IMR-90 (cell line): ENCODE data around the gene SRPK2. TPM values are rescaled to one million over a fixed set of nuclear protein-coding genes. Genes with fewer than 3 reads are reported as not detected.

Experiments used
- ATAC-seq: fragments of 200-7000 bp; cut with Tn5 transposase; 2 replicates; pipeline ENCODE4 v1.9.1; 2020; ENCODE audit warnings: low read depth, mild to moderate bottlenecking, moderate library complexity
- BruUV-seq: library from RNA; stranded (reverse); fragments of 400-500 nt; replicated peaks from 2 replicates; lab custom pipeline; 2021; lab: Mats Ljungman, UMichigan
- CTCF ChIA-PET: fragments of 300-600 bp; formaldehyde crosslinking; extraction: SDS; loops from one replicate; lab custom pipeline; 2021; ENCODE audit warnings: antibody characterized with exemption; lab: Yijun Ruan, JAX
- POLR2A ChIA-PET: fragments of 300-600 bp; sonication (Branson Sonifier 250); formaldehyde crosslinking; loops from one replicate; lab custom pipeline; 2022; ENCODE audit warnings: antibody characterized with exemption; ENCODE audit not compliant: unreplicated experiment; lab: Charles Lee
- DNase-seq: peaks from one replicate; pipeline ENCODE4 v3.0.0; 2013
- H2AFZ ChIP-seq: replicated peaks from 2 replicates; pipeline ENCODE3; 2013; ENCODE audit warnings: low read length, mild to moderate bottlenecking; ENCODE audit not compliant: poor library complexity
- H2AK5ac ChIP-seq: 2 replicates; pipeline ENCODE4 v1.6.1; 2013; ENCODE audit warnings: low read depth, low read length, inconsistent platforms
- H2AK9ac ChIP-seq: replicated peaks from 2 replicates; pipeline ENCODE3; 2013; ENCODE audit warnings: mild to moderate bottlenecking, low read depth, low read length, moderate library complexity; ENCODE audit not compliant: poor library complexity
- H2BK120ac ChIP-seq: 2 replicates; pipeline ENCODE4 v1.6.1; 2013; ENCODE audit warnings: low read depth, low read length, inconsistent platforms
- H2BK15ac ChIP-seq: 3 replicates; pipeline ENCODE4 v1.6.1; 2013; ENCODE audit warnings: low read depth, low read length, inconsistent platforms
- H2BK20ac ChIP-seq: 2 replicates; pipeline ENCODE4 v1.6.1; 2013; ENCODE audit warnings: low read depth, mild to moderate bottlenecking, inconsistent platforms, low read length, moderate library complexity
- H2BK5ac ChIP-seq: 2 replicates; pipeline ENCODE4 v1.6.1; 2013; ENCODE audit warnings: mild to moderate bottlenecking, low read depth, low read length, inconsistent platforms; ENCODE audit not compliant: poor library complexity, severe bottlenecking
- H3K14ac ChIP-seq: replicated peaks from 2 replicates; pipeline ENCODE4 v1.6.1; 2013; ENCODE audit warnings: low read depth, low read length, inconsistent platforms
- H3K18ac ChIP-seq: 2 replicates; pipeline ENCODE4 v1.6.1; 2013; ENCODE audit warnings: low read depth, low read length, control low read depth
- H3K23ac ChIP-seq: 2 replicates; pipeline ENCODE4 v1.6.1; 2013; ENCODE audit warnings: low read depth, low read length, inconsistent platforms
- H3K27ac ChIP-seq: 2 replicates; pipeline ENCODE4 v1.5.1; 2013; ENCODE audit warnings: mild to moderate bottlenecking, control low read depth, low read length; ENCODE audit not compliant: insufficient read depth
- H3K27me3 ChIP-seq: 2 replicates; pipeline ENCODE4 v1.6.1; 2013; ENCODE audit warnings: low read length; ENCODE audit not compliant: control insufficient read depth, insufficient read depth
- H3K36me3 ChIP-seq: 2 replicates; pipeline ENCODE4 v1.6.1; 2013; ENCODE audit warnings: low read length, mixed read lengths; ENCODE audit not compliant: control insufficient read depth, insufficient read depth
- H3K4ac ChIP-seq: 2 replicates; pipeline ENCODE4 v1.6.1; 2013; ENCODE audit warnings: low read depth, low read length, inconsistent platforms
- H3K4me1 ChIP-seq: 2 replicates; pipeline ENCODE4 v1.6.1; 2013; ENCODE audit warnings: low read length, mixed read lengths; ENCODE audit not compliant: control insufficient read depth, insufficient read depth
- H3K4me2 ChIP-seq: 2 replicates; pipeline ENCODE4 v1.6.1; 2013; ENCODE audit warnings: low read depth, mild to moderate bottlenecking, control low read depth, low read length, moderate library complexity
- H3K4me3 ChIP-seq: 2 replicates; pipeline ENCODE4 v1.5.1; 2013; ENCODE audit warnings: low read depth, mild to moderate bottlenecking, control low read depth, low read length, moderate library complexity; ENCODE audit not compliant: insufficient read depth
- H3K56ac ChIP-seq: 2 replicates; pipeline ENCODE4 v1.6.1; 2013; ENCODE audit warnings: low read length, inconsistent platforms; ENCODE audit not compliant: insufficient read depth; ENCODE audit errors: extremely low read depth
- H3K79me1 ChIP-seq, 2 experiments: 2 replicates each; pipeline ENCODE4 v1.6.1; 2013; ENCODE audit warnings: low read length in 2 of 2, inconsistent platforms in 1 of 2, low read depth in 1 of 2
- H3K9ac ChIP-seq: 2 replicates; pipeline ENCODE4 v1.6.1; 2013; ENCODE audit warnings: low read depth, low read length, control low read depth
- H3K9me1 ChIP-seq: 2 replicates; pipeline ENCODE4 v1.6.1; 2013; ENCODE audit warnings: low read length, inconsistent platforms; ENCODE audit not compliant: insufficient read depth
- H3K9me3 ChIP-seq: 2 replicates; pipeline ENCODE4 v1.6.1; 2013; ENCODE audit warnings: low read length; ENCODE audit not compliant: control insufficient read depth, insufficient read depth
- H4K20me1 ChIP-seq: 2 replicates; pipeline ENCODE4 v1.6.1; 2013; ENCODE audit warnings: low read length, inconsistent platforms; ENCODE audit not compliant: insufficient read depth
- H4K5ac ChIP-seq: 2 replicates; pipeline ENCODE4 v1.6.1; 2013; ENCODE audit warnings: mild to moderate bottlenecking, low read depth, low read length, control low read depth
- H4K8ac ChIP-seq, 2 experiments: 2 replicates each; pipeline ENCODE4 v1.6.1; 2013; ENCODE audit warnings: low read depth in 2 of 2, low read length in 2 of 2, control low read depth in 1 of 2, inconsistent platforms in 1 of 2
- H4K91ac ChIP-seq: 2 replicates; pipeline ENCODE4 v1.6.1; 2013; ENCODE audit warnings: low read depth, low read length, inconsistent platforms; ENCODE audit not compliant: insufficient read depth
- BHLHE40 ChIP-seq: fragments of 150-350 bp; IDR thresholded peaks from 2 replicates; pipeline ENCODE4 v1.6.1; 2016; ENCODE audit warnings: mild to moderate bottlenecking, low read depth, low read length
- CEBPB ChIP-seq: IDR thresholded peaks from 2 replicates; pipeline ENCODE4 v1.6.1; 2012; ENCODE audit warnings: low read depth, low read length, improper control_type of control experiment
- CHD1 ChIP-seq: IDR thresholded peaks from 2 replicates; pipeline ENCODE4 v1.6.1; 2012; ENCODE audit warnings: low read depth, low read length, improper control_type of control experiment
- ELK1 ChIP-seq: fragments of 150-350 bp; IDR thresholded peaks from 2 replicates; pipeline ENCODE4 v1.6.1; 2016; ENCODE audit warnings: low read depth, mild to moderate bottlenecking, low read length, moderate library complexity, borderline replicate concordance
- FOS ChIP-seq: fragments of 150-350 bp; IDR thresholded peaks from 2 replicates; pipeline ENCODE4 v1.6.1; 2016; ENCODE audit warnings: low read depth, low read length
- MAFK ChIP-seq: IDR thresholded peaks from 2 replicates; pipeline ENCODE4 v1.6.1; 2012; ENCODE audit warnings: low read depth, low read length, improper control_type of control experiment
- MAZ ChIP-seq: IDR thresholded peaks from 2 replicates; pipeline ENCODE4 v1.6.1; 2012; ENCODE audit warnings: low read depth, mild to moderate bottlenecking, low read length, improper control_type of control experiment, moderate library complexity, borderline replicate concordance
- POLR2A ChIP-seq: IDR thresholded peaks from 2 replicates; pipeline ENCODE4 v1.6.1; 2012; ENCODE audit warnings: mild to moderate bottlenecking, low read depth, low read length
- RAD21 ChIP-seq: IDR thresholded peaks from 2 replicates; pipeline ENCODE4 v1.6.1; 2012; ENCODE audit warnings: low read length, improper control_type of control experiment
- RCOR1 ChIP-seq: IDR thresholded peaks from 2 replicates; pipeline ENCODE4 v1.6.1; 2012; ENCODE audit warnings: mild to moderate bottlenecking, low read length, improper control_type of control experiment; ENCODE audit not compliant: insufficient replicate concordance
- WGBS, 2 experiments: methylation state at CpG; one replicate each; pipeline versions ENCODE4 v1.1.5 to v1.1.7; 2013; ENCODE audit warnings: missing lambda C conversion rate in 2 of 2; ENCODE audit not compliant: insufficient read length in 1 of 2; ENCODE audit errors: extremely low coverage in 2 of 2; 5-methylcytosine and 5-hydroxymethylcytosine counted together
- dilution Hi-C: fragments of 300-500 bp; cut with HindIII; formaldehyde crosslinking; loops from one replicate; pipeline ENCODE4 v1.14.3; 2018; ENCODE audit warnings: low sequenced_read_pairs; ENCODE audit not compliant: unreplicated experiment
- in situ Hi-C: fragments of 300-500 bp; cut with MboI; formaldehyde crosslinking; loops from 3 replicates; pipeline ENCODE4 v1.14.3; 2019; ENCODE audit warnings: low sequenced_read_pairs, inconsistent platforms, mixed read lengths
- intact Hi-C: fragments of 100-400 bp; cut with micrococcal nuclease; formaldehyde crosslinking; loops from 2 replicates; pipeline ENCODE4 v1.10.0; 2022
- polyA plus RNA-seq, 3 experiments: library from polyadenylated mRNA; depleted of rRNA; stranded (reverse); fragments of >200 nt; gene quantifications; 2 replicates each; pipeline ENCODE4 v1.2.3, GENCODE V29; 2012; ENCODE audit warnings: low replicate concordance in 1 of 3
- total RNA-seq: library from RNA; depleted of rRNA; stranded (reverse); fragments of >200 nt; gene quantifications from 2 replicates; pipeline ENCODE4 v1.2.3, GENCODE V29; 2012
- TF ChIP-seq, protein P1 (sequence below): conservative IDR thresholded peaks from 2 replicates; pipeline ENCODE4 v1.5.1; 2012; ENCODE audit warnings: mild to moderate bottlenecking, low read depth, low read length, improper control_type of control experiment
- TF ChIP-seq, protein P2 (sequence below): fragments of 150-350 bp; IDR thresholded peaks from 2 replicates; pipeline ENCODE4 v1.6.1; 2017; ENCODE audit warnings: mild to moderate bottlenecking, antibody characterized with exemption, low read length, low read depth

SRPK2 gene
- total and polyA plus RNA-seq, 2 of the 4 experiments (the other 2 are of a cell fraction) = 13.2 to 33.0 TPM

GRCh38 chr7:105204520-105204919 lies 184.2 kb downstream of the SRPK2 start:
- Histone ChIP-seq H4K91ac (no peak overlapping the region), H2BK5ac (no peak overlapping the region), H3K9me1 (peaks cover 14% of the 10 kb centered on the region; the same call in 1 of the 2 replicates), H2AFZ (no peak overlapping the region), H3K27me3 (no peaks in the 10 kb centered on the region), H3K36me3 (0 out of 2 replicates have a peak, but pooled peaks cover 1% of the 10 kb centered on the region), H3K4me3 (no peak overlapping the region), H4K20me1 (peaks cover 54% of the 10 kb centered on the region), H4K8ac (no peak overlapping the region), H3K27ac (no peak overlapping the region), H3K18ac (no peak overlapping the region), H2BK120ac (no peak overlapping the region), H3K9me3 (no peaks in the 10 kb centered on the region), H3K14ac (no peak overlapping the region), H2BK15ac (no peak overlapping the region), H3K4ac (no peak overlapping the region), H2BK20ac (no peak overlapping the region), H2AK9ac (no peak overlapping the region), H2AK5ac (no peak overlapping the region), H3K9ac (no peak overlapping the region), H3K79me1 (peaks cover 18 to 59% of the 10 kb centered on the region in 2 experiments), H3K4me1 (peaks cover 3% of the 10 kb centered on the region; the same call in 1 of the 2 replicates), H3K23ac (no peak overlapping the region), H3K4me2 (no peak overlapping the region), H3K56ac (no peak overlapping the region), H4K5ac (no peak overlapping the region)
- 97% methylated on average over 5 of the region's 9 CpGs; no CpG with 5 or more reads in 1 of the 2 experiments for WGBS, 2 experiments
- dilution Hi-C loops = no loop called here
- no peak for TF ChIP-seq RCOR1
- TF ChIP-seq FOS = no peak
- TF ChIP-seq POLR2A = no peak
- TF ChIP-seq, protein P1, sequence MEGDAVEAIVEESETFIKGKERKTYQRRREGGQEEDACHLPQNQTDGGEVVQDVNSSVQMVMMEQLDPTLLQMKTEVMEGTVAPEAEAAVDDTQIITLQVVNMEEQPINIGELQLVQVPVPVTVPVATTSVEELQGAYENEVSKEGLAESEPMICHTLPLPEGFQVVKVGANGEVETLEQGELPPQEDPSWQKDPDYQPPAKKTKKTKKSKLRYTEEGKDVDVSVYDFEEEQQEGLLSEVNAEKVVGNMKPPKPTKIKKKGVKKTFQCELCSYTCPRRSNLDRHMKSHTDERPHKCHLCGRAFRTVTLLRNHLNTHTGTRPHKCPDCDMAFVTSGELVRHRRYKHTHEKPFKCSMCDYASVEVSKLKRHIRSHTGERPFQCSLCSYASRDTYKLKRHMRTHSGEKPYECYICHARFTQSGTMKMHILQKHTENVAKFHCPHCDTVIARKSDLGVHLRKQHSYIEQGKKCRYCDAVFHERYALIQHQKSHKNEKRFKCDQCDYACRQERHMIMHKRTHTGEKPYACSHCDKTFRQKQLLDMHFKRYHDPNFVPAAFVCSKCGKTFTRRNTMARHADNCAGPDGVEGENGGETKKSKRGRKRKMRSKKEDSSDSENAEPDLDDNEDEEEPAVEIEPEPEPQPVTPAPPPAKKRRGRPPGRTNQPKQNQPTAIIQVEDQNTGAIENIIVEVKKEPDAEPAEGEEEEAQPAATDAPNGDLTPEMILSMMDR = no peak
- TF ChIP-seq ELK1 = no peak
- no peak for TF ChIP-seq CHD1
- TF ChIP-seq CEBPB = no peak
- no peak for TF ChIP-seq RAD21
- no peak for TF ChIP-seq BHLHE40
- TF ChIP-seq, protein P2, sequence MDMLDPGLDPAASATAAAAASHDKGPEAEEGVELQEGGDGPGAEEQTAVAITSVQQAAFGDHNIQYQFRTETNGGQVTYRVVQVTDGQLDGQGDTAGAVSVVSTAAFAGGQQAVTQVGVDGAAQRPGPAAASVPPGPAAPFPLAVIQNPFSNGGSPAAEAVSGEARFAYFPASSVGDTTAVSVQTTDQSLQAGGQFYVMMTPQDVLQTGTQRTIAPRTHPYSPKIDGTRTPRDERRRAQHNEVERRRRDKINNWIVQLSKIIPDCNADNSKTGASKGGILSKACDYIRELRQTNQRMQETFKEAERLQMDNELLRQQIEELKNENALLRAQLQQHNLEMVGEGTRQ = no peak
- TF ChIP-seq MAFK = no peak
- TF ChIP-seq MAZ = no peak
- in situ Hi-C loops = no loop called here
- no TSS peak for BruUV-seq
- ATAC-seq (no peak), DNase-seq (no peak)
- intact Hi-C loops = no loop called here
- CTCF ChIA-PET = interaction anchor here (0.6 kb wide), 1 partner anchor 77 kb away, joined by 3 read pairs; no protein-coding TSS in a partner anchor
- POLR2A ChIA-PET = no interaction called here
